Fibroblast of lung (primary cell): ENCODE results near the gene GREB1. TPM values are rescaled to one million over a fixed set of nuclear protein-coding genes. Genes with fewer than 3 reads are reported as not detected.

Experiments used
- DNase-seq, 2 donors: peaks; one replicate each; pipeline versions ENCODE4 v3.0.0 to v3.0.0-alpha.2; 2010; ENCODE audit warnings: low read depth in 2 of 2
- H2AFZ ChIP-seq: 2 replicates; pipeline ENCODE4 v1.5.1; 2012; ENCODE audit warnings: low read length, control low read depth, inconsistent platforms
- H3K27ac ChIP-seq: 2 replicates; pipeline ENCODE4 v1.5.1; 2011; ENCODE audit warnings: low read length, control low read depth; ENCODE audit not compliant: insufficient read depth
- H3K27me3 ChIP-seq: 2 replicates; pipeline ENCODE4 v1.5.1; 2011; ENCODE audit warnings: mild to moderate bottlenecking, low read length; ENCODE audit not compliant: control insufficient read depth, insufficient read depth
- H3K36me3 ChIP-seq: 2 replicates; pipeline ENCODE4 v1.5.1; 2011; ENCODE audit warnings: low read length; ENCODE audit not compliant: control insufficient read depth, insufficient read depth
- H3K4me1 ChIP-seq: 2 replicates; pipeline ENCODE4 v1.5.1; 2011; ENCODE audit warnings: low read length; ENCODE audit not compliant: control insufficient read depth, insufficient read depth; ENCODE audit errors: extremely low read depth
- H3K4me2 ChIP-seq: 2 replicates; pipeline ENCODE4 v1.5.1; 2011; ENCODE audit warnings: low read length, control low read depth; ENCODE audit not compliant: insufficient read depth; ENCODE audit errors: extremely low read depth
- H3K4me3 ChIP-seq, 4 experiments: fragments of 200-600 bp in 1 of 4; sonication (generic) in 1 of 4; replicated peaks in 1 of 4; 2 replicates each; pipeline ENCODE4 v1.5.1; 2011 to 2016; ENCODE audit warnings: low read length in 4 of 4, low read depth in 3 of 4, mild to moderate bottlenecking in 3 of 4, control low read depth in 2 of 4, inconsistent platforms in 1 of 4, mixed read lengths in 1 of 4; ENCODE audit not compliant: insufficient read depth in 1 of 4; ENCODE audit errors: control extremely low read depth in 1 of 4
- H3K79me2 ChIP-seq: 2 replicates; pipeline ENCODE4 v1.5.1; 2012; ENCODE audit warnings: mild to moderate bottlenecking, low read length, inconsistent platforms; ENCODE audit not compliant: control insufficient read depth, insufficient read depth
- H3K9ac ChIP-seq: 2 replicates; pipeline ENCODE4 v1.5.1; 2011; ENCODE audit warnings: mild to moderate bottlenecking, low read length, control low read depth; ENCODE audit not compliant: insufficient read depth
- H3K9me3 ChIP-seq: 2 replicates; pipeline ENCODE4 v1.5.1; 2012; ENCODE audit warnings: low read depth, low read length; ENCODE audit not compliant: control insufficient read depth, insufficient read depth
- H4K20me1 ChIP-seq: 2 replicates; pipeline ENCODE4 v1.5.1; 2011; ENCODE audit warnings: low read length; ENCODE audit not compliant: control insufficient read depth, insufficient read depth; ENCODE audit errors: extremely low read depth
- CTCF ChIP-seq, 2 donors: IDR thresholded peaks in 1 of 2; conservative IDR thresholded peaks in 1 of 2; 1 replicate in 1 of 2; 2 replicates in 1 of 2; pipeline ENCODE4 v1.5.1; 2011 to 2012; ENCODE audit warnings: low read length in 2 of 2, control low read depth in 1 of 2, inconsistent platforms in 1 of 2, low read depth in 1 of 2, mild to moderate bottlenecking in 1 of 2
- EZH2 ChIP-seq: IDR thresholded peaks from 2 replicates; pipeline ENCODE4 v1.5.1; 2012; ENCODE audit warnings: low read length, control low read depth, mild to moderate bottlenecking; ENCODE audit errors: missing control alignments
- polyA plus RNA-seq, 2 donors: library from polyadenylated mRNA; depleted of rRNA in 1 of 2; stranded (reverse) in 1 of 2; unstranded in 1 of 2; fragments of >200 nt; gene quantifications; 2 replicates each; pipeline ENCODE4 v1.2.1, GENCODE V29; 2011 to 2012; ENCODE audit warnings: missing spikeins in 1 of 2
- total RNA-seq: library from RNA; depleted of rRNA; stranded (reverse); fragments of >200 nt; gene quantifications from 2 replicates; pipeline ENCODE4 v1.2.1, GENCODE V29; 2014

The GREB1 gene
- total and polyA plus RNA-seq, 2 donors (not counting 1 experiment from before 2014, with no cell fraction given), result 0.06 to 2.0 TPM

GRCh38 chr2:11540996-11541692 is 7.3 kb downstream of the GREB1 start:
- Histone ChIP-seq H3K27me3 (peaks cover 18% of the 10 kb centered on the region), H3K27ac (no peak overlapping the region), H3K9ac (no peak overlapping the region), H3K4me3 (no peak overlapping the region), H3K36me3 (no peaks in the 10 kb centered on the region), H3K79me2 (no peaks in the 10 kb centered on the region), H3K9me3 (no peaks in the 10 kb centered on the region), H3K4me1 (no peaks in the 10 kb centered on the region), H4K20me1 (no peaks in the 10 kb centered on the region), H2AFZ (no peak overlapping the region), H3K4me2 (no peak overlapping the region)
- TF ChIP-seq EZH2 (no peak), CTCF (conservative IDR thresholded peaks at IDR 0.05 in 1 of 2, IDR thresholded peaks at IDR 0.05 in 1 of 2; ENCODE audit: low read depth in 1 of 2, low read length in 2 of 2) (no peak)
- no peak for DNase-seq

GRCh38 chr2:11541693-11542274 is 7.9 kb downstream of the GREB1 start:
- no peak for DNase-seq
- H3K36me3 ChIP-seq, result no peaks in the 10 kb centered on the region
- H3K4me2 ChIP-seq, result no peak overlapping the region
- H3K4me1 ChIP-seq, result no peaks in the 10 kb centered on the region
- H3K9ac ChIP-seq, result no peak overlapping the region
- H3K27ac ChIP-seq, result no peak overlapping the region
- no peak overlapping the region for H3K4me3 ChIP-seq
- no peaks in the 10 kb centered on the region for H4K20me1 ChIP-seq
- TF ChIP-seq EZH2, result no peak
- TF ChIP-seq CTCF (conservative IDR thresholded peaks at IDR 0.05 in 1 of 2, IDR thresholded peaks at IDR 0.05 in 1 of 2; ENCODE audit: low read depth in 1 of 2, low read length in 2 of 2), result no peak
- H3K9me3 ChIP-seq, result no peaks in the 10 kb centered on the region
- H3K79me2 ChIP-seq, result no peaks in the 10 kb centered on the region
- H2AFZ ChIP-seq, result no peak overlapping the region
- H3K27me3 ChIP-seq, result peaks cover 18% of the 10 kb centered on the region

- Histone ChIP-seq H3K27me3 (peaks cover 18% of the 10 kb centered on the region), H4K20me1 (no peaks in the 10 kb centered on the region), H3K4me2 (no peak overlapping the region), H3K4me3 (no peak overlapping the region), H3K27ac (no peak overlapping the region), H3K4me1 (no peaks in the 10 kb centered on the region), H3K9ac (no peak overlapping the region), H2AFZ (no peak overlapping the region), H3K36me3 (no peaks in the 10 kb centered on the region), H3K9me3 (no peaks in the 10 kb centered on the region), H3K79me2 (no peaks in the 10 kb centered on the region)
- TF ChIP-seq CTCF (conservative IDR thresholded peaks at IDR 0.05 in 1 of 2, IDR thresholded peaks at IDR 0.05 in 1 of 2; ENCODE audit: low read depth in 1 of 2, low read length in 2 of 2), result no peak
- TF ChIP-seq EZH2, result no peak
- no peak for DNase-seq
Observed at GRCh38 chr2:11542275-11542819, 8.5 kb downstream of the GREB1 start.
